Astrocyte (in vitro differentiated cells and primary cell): ENCODE measurements around the gene AKAP8L.

Source experiments
- EZH2 ChIP-seq: IDR thresholded peaks from 2 replicates; pipeline ENCODE4 v1.6.1; 2012; ENCODE audit warnings: mild to moderate bottlenecking, low read length, inconsistent platforms; ENCODE audit not compliant: insufficient read depth
- TF ChIP-seq, protein P1 (sequence below): IDR thresholded peaks from 2 replicates; pipeline ENCODE4 v1.5.1; 2011; ENCODE audit warnings: low read depth, mild to moderate bottlenecking, inconsistent platforms, low read length, moderate library complexity; ENCODE audit not compliant: insufficient read depth

DNA sequence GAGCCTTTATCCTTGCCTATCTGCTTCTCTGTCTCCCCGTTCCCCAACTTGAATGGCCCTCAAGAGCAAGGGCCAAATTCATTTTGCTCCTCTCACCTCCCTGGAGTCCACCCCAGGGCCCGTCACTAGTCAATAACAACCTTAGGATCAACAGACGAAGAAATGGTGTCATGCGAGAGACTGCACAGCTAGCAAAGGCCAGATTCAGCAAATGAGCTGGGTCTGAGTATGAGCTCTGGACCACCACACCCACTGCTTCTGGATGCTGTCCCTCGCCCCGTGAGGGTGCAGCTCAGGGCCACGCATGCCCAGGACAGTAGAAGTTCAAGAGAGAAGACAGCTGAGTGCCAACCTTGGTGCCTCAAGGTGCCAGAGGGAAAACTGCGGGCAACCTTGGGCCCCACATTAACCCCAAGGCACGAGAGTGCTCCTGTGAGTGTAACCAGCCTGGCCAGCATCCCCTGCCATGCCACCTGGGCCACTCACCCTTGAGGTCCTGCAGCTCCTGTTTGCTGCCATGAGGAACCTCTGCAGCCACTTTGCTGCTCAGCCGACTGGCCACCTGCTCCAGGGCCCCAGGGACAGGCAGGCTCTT is 11.8 kb upstream of the AKAP8L start:
- TF ChIP-seq, protein P1, sequence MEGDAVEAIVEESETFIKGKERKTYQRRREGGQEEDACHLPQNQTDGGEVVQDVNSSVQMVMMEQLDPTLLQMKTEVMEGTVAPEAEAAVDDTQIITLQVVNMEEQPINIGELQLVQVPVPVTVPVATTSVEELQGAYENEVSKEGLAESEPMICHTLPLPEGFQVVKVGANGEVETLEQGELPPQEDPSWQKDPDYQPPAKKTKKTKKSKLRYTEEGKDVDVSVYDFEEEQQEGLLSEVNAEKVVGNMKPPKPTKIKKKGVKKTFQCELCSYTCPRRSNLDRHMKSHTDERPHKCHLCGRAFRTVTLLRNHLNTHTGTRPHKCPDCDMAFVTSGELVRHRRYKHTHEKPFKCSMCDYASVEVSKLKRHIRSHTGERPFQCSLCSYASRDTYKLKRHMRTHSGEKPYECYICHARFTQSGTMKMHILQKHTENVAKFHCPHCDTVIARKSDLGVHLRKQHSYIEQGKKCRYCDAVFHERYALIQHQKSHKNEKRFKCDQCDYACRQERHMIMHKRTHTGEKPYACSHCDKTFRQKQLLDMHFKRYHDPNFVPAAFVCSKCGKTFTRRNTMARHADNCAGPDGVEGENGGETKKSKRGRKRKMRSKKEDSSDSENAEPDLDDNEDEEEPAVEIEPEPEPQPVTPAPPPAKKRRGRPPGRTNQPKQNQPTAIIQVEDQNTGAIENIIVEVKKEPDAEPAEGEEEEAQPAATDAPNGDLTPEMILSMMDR, result no peak
- TF ChIP-seq EZH2, result no peak
